GM12801 (cell line): ENCODE data around the gene CAMTA1.

Source experiments
- CTCF ChIP-seq: IDR thresholded peaks from one replicate; pipeline ENCODE4 v1.5.1; 2011; ENCODE audit warnings: control low read depth; ENCODE audit not compliant: insufficient read length; ENCODE audit errors: extremely low read depth

Gene CAMTA1

GRCh38 chr1:7573481-7573880 lies 788.2 kb downstream of the CAMTA1 start:
- no peak for TF ChIP-seq CTCF

- TF ChIP-seq CTCF, result no peak
Measured at GRCh38 chr1:7574121-7575040, 789.1 kb downstream of the CAMTA1 start.

- TF ChIP-seq CTCF, result no peak
Measured at GRCh38 chr1:7575041-7575400, 789.8 kb downstream of the CAMTA1 start.

GRCh38 chr1:7576946-7577657 lies 791.8 kb downstream of the CAMTA1 start:
- TF ChIP-seq CTCF, result no peak

- no peak for TF ChIP-seq CTCF
Measured at GRCh38 chr1:7578206-7578605, 793.0 kb downstream of the CAMTA1 start.

GRCh38 chr1:7579016-7579415 lies 793.8 kb downstream of the CAMTA1 start:
- TF ChIP-seq CTCF, result no peak

GRCh38 chr1:7579831-7580804 lies 794.9 kb downstream of the CAMTA1 start:
- TF ChIP-seq CTCF, result no peak
